Prostate gland (tissue), 2 donors: ENCODE data around the gene IGSF11.

ENCODE experiments used
- POLR2A ChIP-seq: fragments of 450-650 bp; IDR thresholded peaks from one replicate; pipeline ENCODE4 v1.6.1; 2016; ENCODE audit warnings: antibody characterized with exemption, mild to moderate bottlenecking
- POLR2AphosphoS5 ChIP-seq: sonication (generic); formaldehyde crosslinking; IDR thresholded peaks from one replicate; pipeline ENCODE4 v1.6.1; 2017; ENCODE audit warnings: antibody characterized with exemption
- TF ChIP-seq, protein P1 (sequence below), 4 experiments: fragments of 200-600 bp in 2 of 4; fragments of 450-650 bp in 2 of 4; sonication (generic) in 2 of 4; IDR thresholded peaks; 1 replicate in 3 of 4; 2 replicates in 1 of 4; pipeline ENCODE4 v1.5.1; 2016 to 2019; ENCODE audit warnings: antibody characterized with exemption in 4 of 4, mild to moderate bottlenecking in 2 of 4, moderate library complexity in 2 of 4

DNA sequence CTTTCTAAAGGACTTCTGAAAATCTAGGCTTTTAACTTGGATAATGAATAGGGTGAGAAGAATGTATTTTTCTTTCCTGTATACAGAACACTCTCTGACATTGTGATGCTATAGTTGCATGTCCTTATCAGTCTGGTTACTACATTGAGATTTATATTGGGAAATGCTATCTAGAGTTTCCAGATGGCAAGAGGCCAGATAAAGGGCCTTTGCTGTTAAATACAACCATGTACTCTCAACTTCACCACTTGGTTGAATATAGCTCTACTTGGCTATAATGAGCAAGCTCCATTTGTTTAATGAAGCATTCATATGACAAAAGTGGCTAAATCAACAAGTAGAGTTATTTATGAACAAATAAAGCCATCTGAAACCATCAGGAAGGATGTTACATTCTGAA, 91.0 kb downstream of the IGSF11 start:
- TF ChIP-seq, protein P1, sequence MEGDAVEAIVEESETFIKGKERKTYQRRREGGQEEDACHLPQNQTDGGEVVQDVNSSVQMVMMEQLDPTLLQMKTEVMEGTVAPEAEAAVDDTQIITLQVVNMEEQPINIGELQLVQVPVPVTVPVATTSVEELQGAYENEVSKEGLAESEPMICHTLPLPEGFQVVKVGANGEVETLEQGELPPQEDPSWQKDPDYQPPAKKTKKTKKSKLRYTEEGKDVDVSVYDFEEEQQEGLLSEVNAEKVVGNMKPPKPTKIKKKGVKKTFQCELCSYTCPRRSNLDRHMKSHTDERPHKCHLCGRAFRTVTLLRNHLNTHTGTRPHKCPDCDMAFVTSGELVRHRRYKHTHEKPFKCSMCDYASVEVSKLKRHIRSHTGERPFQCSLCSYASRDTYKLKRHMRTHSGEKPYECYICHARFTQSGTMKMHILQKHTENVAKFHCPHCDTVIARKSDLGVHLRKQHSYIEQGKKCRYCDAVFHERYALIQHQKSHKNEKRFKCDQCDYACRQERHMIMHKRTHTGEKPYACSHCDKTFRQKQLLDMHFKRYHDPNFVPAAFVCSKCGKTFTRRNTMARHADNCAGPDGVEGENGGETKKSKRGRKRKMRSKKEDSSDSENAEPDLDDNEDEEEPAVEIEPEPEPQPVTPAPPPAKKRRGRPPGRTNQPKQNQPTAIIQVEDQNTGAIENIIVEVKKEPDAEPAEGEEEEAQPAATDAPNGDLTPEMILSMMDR (IDR thresholded peaks at IDR 0.05), result no peak
- TF ChIP-seq POLR2A, result no peak
- TF ChIP-seq POLR2AphosphoS5, result no peak
